Thymus (tissue), 11 donors: ENCODE data around the gene CNOT2. TPM values are rescaled to one million over a fixed set of nuclear protein-coding genes. Genes with fewer than 3 reads are reported as not detected.

Experiments used
- DNase-seq, 9 donors: peaks; one replicate each; pipeline ENCODE4 v3.0.0-alpha.2; 2013; ENCODE audit warnings: low spot score in 9 of 9, low read depth in 6 of 9, missing footprints in 1 of 9
- H3K27ac ChIP-seq, 2 donors: one replicate each; pipeline ENCODE4 v1.5.1; 2013; ENCODE audit warnings: control low read depth in 1 of 2, low read depth in 1 of 2, low read length in 1 of 2, mild to moderate bottlenecking in 1 of 2, moderate library complexity in 1 of 2
- H3K27me3 ChIP-seq, 2 donors: one replicate each; pipeline ENCODE4 v1.5.1; 2013; ENCODE audit warnings: low read length in 1 of 2; ENCODE audit not compliant: control insufficient read depth in 2 of 2, insufficient read depth in 1 of 2
- H3K36me3 ChIP-seq, 2 donors: one replicate each; pipeline ENCODE4 v1.5.1; 2013; ENCODE audit warnings: low read length in 1 of 2, mild to moderate bottlenecking in 1 of 2, moderate library complexity in 1 of 2; ENCODE audit not compliant: control insufficient read depth in 2 of 2, insufficient read depth in 2 of 2
- H3K4me1 ChIP-seq, 2 donors: one replicate each; pipeline ENCODE4 v1.5.1; 2013; ENCODE audit warnings: low read length in 2 of 2; ENCODE audit not compliant: control insufficient read depth in 2 of 2, insufficient read depth in 2 of 2
- H3K4me3 ChIP-seq, 2 donors: one replicate each; pipeline ENCODE4 v1.5.1; 2013; ENCODE audit warnings: low read length in 2 of 2, control low read depth in 1 of 2, mild to moderate bottlenecking in 1 of 2
- H3K9me3 ChIP-seq, 2 donors: one replicate each; pipeline ENCODE4 v1.5.1; 2013; ENCODE audit warnings: low read length in 1 of 2, mild to moderate bottlenecking in 1 of 2; ENCODE audit not compliant: control insufficient read depth in 2 of 2, insufficient read depth in 1 of 2
- WGBS: extraction: QIAGEN DNeasy Blood & Tissue Kit; methylation state at CpG from one replicate; pipeline ENCODE4 v1.1.7; 2013; 5-methylcytosine and 5-hydroxymethylcytosine counted together
- polyA plus RNA-seq: library from polyadenylated mRNA; stranded (reverse); fragments of 200-250 nt; gene quantifications from one replicate; pipeline ENCODE4 v1.2.3, GENCODE V29; 2013
- total RNA-seq: library from RNA; stranded (reverse); fragments of 120-200 nt; gene quantifications from one replicate; pipeline ENCODE4 v1.2.4, GENCODE V29; 2013
- donor health status: healthy.

CNOT2 gene
- total and polyA plus RNA-seq, 2 donors = 54.6 to 124 TPM

DNA sequence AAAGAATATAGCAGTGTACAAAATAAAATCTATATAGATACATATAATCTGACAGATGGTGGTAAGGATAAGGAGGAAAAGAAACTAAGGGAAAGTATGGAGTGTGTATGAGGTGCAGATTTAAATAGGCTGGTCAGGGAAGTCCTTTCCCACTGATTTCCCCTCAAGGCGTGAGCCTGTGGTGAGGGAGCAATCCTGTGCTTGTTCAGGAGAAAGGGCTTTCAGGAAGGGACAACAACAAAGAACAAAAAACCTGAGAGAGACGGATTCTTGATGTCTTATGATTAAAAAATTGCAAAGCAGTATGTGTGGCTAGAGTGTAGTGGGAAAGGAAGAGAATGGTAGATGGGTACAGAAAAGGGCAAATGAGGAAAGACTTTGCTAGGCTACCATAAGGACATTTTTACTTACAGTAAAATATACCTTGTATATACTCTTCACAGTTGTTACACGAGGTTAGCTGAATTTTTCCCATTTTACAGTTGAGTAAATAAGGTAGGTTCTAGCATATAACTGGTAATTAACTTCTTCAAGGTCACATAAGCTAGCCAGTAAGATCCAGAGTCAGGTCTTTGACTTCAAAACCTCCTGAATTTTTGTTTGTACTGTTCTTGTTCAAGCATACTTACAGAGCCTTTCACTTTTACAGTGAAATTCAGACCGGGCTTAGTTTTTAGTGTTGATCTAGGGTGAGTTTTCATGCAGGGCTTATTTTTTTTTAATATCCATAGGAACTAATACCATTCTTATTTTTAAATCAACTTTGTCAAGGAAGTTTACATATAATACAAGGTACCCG lies 15.6 kb downstream of the CNOT2 start:
- WGBS = 96% methylated on average over 5 of the region's 5 CpGs
- Histone ChIP-seq H3K36me3 (no peaks in the 10 kb centered on the region), H3K4me1 (peaks cover 0 to 2% of the 10 kb centered on the region in 2 donors), H3K27me3 (no peaks in the 10 kb centered on the region), H3K4me3 (no peak overlapping the region), H3K27ac (no peak overlapping the region), H3K9me3 (peaks cover 0 to 5% of the 10 kb centered on the region in 2 donors)
- no peak for DNase-seq

DNA sequence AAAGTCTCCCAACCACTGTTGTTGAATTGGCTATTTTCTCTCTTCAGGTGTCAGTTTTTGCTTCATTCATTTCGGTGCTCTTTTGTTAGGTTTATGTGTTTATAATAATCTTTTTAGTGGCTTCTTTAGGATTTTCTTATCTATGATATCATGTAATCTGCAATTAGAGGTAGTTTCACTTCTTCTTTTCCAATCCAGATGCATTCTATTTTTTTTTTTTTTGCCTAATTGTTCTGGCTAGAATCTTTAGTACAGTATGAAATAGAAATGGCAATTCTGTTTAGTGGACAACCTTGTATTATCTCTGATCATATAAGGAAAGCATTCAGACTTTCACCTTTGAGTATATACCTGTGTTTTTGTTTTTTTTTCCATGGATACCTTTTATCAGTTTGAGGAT lies 17.4 kb downstream of the CNOT2 start:
- WGBS = 24% methylated on average over 1 of the region's 1 CpG
- DNase-seq = no peak
- Histone ChIP-seq H3K4me1 (no peaks in the 10 kb centered on the region), H3K36me3 (no peaks in the 10 kb centered on the region), H3K27me3 (no peaks in the 10 kb centered on the region), H3K27ac (no peak overlapping the region), H3K9me3 (peaks cover 0 to 5% of the 10 kb centered on the region in 2 donors), H3K4me3 (no peak overlapping the region)

DNA sequence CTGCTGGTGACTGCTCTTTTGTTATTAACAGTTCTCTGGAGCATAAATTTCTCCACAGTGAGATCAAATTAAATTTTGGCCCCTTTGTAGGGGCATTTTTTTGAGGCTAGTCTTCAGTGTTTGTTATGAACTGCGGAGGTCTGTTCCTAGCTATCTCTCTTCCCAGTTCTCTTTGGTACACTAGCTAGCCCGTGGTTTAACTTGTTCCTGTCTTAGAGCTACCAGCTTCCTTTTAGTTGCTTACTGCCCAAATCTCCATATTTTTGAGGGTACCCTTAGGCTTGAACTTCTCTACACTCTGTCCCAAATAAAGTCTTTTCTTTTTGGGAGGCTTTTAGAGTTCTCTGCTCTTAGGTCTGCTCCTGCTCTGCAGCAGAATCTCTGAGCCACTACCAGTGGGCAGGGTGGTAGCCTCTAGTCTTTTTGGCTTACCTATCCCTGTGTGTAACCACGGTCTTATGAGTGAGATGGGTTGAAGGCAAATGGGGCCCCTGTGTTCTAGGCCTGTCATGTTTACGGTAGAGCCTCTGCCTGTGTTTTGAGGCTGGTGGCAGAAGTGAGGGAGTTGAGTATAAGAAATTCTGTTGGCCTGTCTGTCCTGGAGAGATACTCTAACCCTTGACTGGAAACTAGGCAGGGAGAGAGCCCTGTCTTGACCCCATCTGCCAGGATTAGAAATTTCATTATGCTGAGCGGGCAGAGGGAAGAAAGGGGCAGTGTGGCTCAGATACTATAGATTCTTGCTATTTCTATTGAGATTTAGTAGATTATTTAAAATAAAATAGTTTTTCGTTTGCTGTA lies 21.0 kb downstream of the CNOT2 start:
- H3K4me1 ChIP-seq = no peaks in the 10 kb centered on the region
- H3K27ac ChIP-seq = no peak overlapping the region
- no peak overlapping the region for H3K4me3 ChIP-seq
- no peaks in the 10 kb centered on the region for H3K36me3 ChIP-seq
- no peaks in the 10 kb centered on the region for H3K27me3 ChIP-seq
- no peak for DNase-seq
- 85% methylated on average over 6 of the region's 6 CpGs for WGBS
- peaks cover 0 to 9% of the 10 kb centered on the region in 2 donors for H3K9me3 ChIP-seq

DNA sequence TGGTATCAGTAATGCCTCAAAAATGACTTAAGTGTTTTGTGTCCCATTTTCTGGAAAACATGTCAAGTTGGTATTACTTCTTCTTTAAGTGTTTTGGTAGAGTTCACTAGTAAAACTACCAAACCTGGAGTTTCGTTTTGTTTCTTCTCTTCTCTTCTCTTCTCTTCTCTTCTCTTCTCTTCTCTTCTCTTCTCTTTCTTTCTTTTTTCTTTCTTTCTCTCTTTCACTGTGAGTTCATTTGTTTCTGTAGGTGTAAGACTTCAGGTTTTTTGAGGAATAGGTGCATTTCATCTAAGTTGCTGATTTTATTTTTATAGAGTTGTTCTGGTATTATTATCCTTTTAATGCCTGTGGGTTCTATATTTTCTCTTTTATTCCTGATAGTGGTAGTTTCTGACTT lies 21.9 kb downstream of the CNOT2 start:
- H3K27ac ChIP-seq = no peak overlapping the region
- no peaks in the 10 kb centered on the region for H3K4me1 ChIP-seq
- no peaks in the 10 kb centered on the region for H3K36me3 ChIP-seq
- H3K27me3 ChIP-seq = no peaks in the 10 kb centered on the region
- H3K4me3 ChIP-seq = no peak overlapping the region
- peaks cover 0 to 9% of the 10 kb centered on the region in 2 donors for H3K9me3 ChIP-seq
- DNase-seq = no peak
- 93% methylated on average over 1 of the region's 1 CpG for WGBS

DNA sequence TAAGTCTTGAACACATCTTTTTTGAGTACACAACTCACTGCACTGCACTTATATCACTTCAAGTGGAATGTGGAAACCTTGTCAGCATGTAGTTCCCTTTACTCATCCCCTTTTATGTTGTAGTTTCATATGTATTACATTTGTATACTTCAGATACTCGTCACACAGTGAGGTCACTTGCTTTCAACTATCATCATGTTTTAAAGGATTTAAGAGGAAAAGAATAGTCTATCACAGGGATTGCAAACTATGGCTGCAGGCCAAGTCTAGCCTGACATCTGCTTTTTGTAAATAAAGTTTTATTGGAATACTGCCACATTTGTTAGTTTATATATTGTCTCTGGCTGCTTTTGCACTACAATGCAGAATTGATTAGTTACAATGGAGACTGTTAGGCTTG lies 24.3 kb downstream of the CNOT2 start:
- H3K9me3 ChIP-seq = peaks cover 0 to 6% of the 10 kb centered on the region in 2 donors
- 96% methylated on average over 1 of the region's 1 CpG for WGBS
- no peak for DNase-seq
- no peaks in the 10 kb centered on the region for H3K36me3 ChIP-seq
- no peaks in the 10 kb centered on the region for H3K4me1 ChIP-seq
- H3K27ac ChIP-seq = no peak overlapping the region
- H3K4me3 ChIP-seq = no peak overlapping the region
- H3K27me3 ChIP-seq = no peaks in the 10 kb centered on the region

DNA sequence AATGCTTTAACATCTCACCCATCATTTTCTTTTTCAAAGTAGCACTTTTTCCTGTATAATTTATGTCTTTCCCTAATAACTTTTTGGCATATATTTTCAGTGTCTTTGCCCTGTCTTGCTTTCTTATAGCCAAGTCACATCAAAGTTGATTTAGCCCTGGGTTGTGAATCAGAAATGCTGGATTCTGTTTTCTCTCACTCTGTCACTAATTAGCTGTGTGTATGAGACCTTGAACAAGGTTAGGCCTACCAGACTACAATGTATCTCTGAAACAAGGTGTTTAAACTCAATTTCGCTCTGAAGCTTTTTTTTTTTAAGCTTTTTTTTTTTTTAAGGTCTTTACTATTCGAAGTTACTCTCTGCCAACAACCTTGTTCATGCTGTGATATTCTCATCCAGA lies 25.7 kb downstream of the CNOT2 start:
- H3K4me1 ChIP-seq = no peaks in the 10 kb centered on the region
- WGBS = 95% methylated on average over 2 of the region's 2 CpGs
- no peak for DNase-seq
- peaks cover 0 to 4% of the 10 kb centered on the region in 2 donors for H3K9me3 ChIP-seq
- H3K4me3 ChIP-seq = no peak overlapping the region
- H3K27me3 ChIP-seq = no peaks in the 10 kb centered on the region
- H3K36me3 ChIP-seq = no peaks in the 10 kb centered on the region
- no peak overlapping the region for H3K27ac ChIP-seq

DNA sequence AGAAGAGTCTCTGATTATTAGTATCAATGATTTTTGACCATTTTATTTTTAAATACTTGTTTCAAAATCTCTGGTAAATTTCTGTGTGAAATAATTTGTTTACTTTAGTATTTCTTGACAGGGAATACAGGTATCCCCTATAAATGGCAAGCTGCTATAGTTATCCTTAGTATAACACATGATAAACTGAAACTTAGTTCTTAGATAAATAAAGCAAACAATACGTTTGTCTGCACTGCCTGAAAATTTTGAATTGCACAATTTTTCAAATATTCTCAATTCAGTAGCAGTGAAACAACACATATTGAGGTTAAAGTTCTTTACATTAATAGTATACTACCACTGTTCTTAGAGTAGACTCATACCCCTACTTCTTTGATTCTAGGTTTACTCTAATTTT lies 26.9 kb downstream of the CNOT2 start:
- Histone ChIP-seq H3K27me3 (no peaks in the 10 kb centered on the region), H3K4me1 (no peaks in the 10 kb centered on the region), H3K4me3 (no peak overlapping the region), H3K9me3 (peaks cover 0 to 4% of the 10 kb centered on the region in 2 donors), H3K36me3 (no peaks in the 10 kb centered on the region), H3K27ac (no peak overlapping the region)
- WGBS = 87% methylated on average over 1 of the region's 1 CpG
- no peak for DNase-seq

DNA sequence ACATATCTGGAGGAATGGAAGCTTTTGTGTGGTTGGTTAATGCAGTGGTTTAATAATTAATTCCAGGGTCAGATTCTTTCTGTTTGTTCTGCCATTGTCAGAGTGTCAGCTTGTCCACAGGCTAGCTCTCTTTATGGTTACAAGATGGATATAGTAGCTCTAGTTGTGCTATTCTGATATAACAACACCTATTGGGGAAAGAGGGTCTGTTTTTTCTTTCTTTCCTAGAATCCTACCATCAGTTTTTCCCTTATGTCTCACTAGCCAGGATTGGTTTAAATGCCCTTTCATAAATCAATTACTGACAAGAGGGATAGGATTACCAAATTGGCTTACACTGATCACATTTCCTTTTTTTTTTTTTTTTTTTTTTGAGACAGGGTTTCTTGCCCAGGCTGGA lies 27.8 kb downstream of the CNOT2 start:
- Histone ChIP-seq H3K36me3 (no peaks in the 10 kb centered on the region), H3K9me3 (peaks cover 0 to 3% of the 10 kb centered on the region in 2 donors), H3K4me1 (no peaks in the 10 kb centered on the region), H3K27me3 (no peaks in the 10 kb centered on the region), H3K27ac (no peak overlapping the region), H3K4me3 (no peak overlapping the region)
- DNase-seq = no peak

DNA sequence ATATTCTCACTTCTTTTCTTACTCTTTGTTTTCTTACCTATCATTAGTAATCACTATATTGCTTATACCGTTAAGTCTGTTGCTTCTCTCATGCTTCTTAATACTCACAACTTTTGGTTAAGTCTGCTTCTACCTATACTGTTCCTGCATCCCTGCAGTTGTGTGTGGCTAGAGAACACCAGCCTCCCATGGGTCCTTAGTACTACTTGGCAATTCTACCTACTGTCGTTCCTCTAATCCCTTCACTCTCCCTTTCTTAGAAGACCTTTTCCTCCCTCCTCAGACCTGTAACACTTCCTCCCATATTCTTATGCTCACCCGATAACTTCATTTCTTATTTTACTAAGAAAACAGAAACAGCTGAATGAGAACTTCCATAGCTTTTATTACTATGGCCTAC lies 29.3 kb downstream of the CNOT2 start:
- no peaks in the 10 kb centered on the region for H3K9me3 ChIP-seq
- H3K4me1 ChIP-seq = no peaks in the 10 kb centered on the region
- WGBS = 97% methylated on average over 3 of the region's 3 CpGs
- H3K27ac ChIP-seq = no peak overlapping the region
- DNase-seq = no peak
- no peaks in the 10 kb centered on the region for H3K36me3 ChIP-seq
- no peaks in the 10 kb centered on the region for H3K27me3 ChIP-seq
- no peak overlapping the region for H3K4me3 ChIP-seq
